Nephron (organoid): ENCODE data around the gene KRT32.

Source experiments
- H3K27ac Mint-ChIP-seq, 3 experiments: 2 replicates each; pipeline ENCODE4 v1.8.0; 2020; ENCODE audit warnings: mixed read lengths in 3 of 3, mild to moderate bottlenecking in 2 of 3, moderate library complexity in 1 of 3
- H3K27me3 Mint-ChIP-seq: 2 replicates; pipeline ENCODE4 v1.8.0; 2021; ENCODE audit warnings: low read depth, mild to moderate bottlenecking, moderate library complexity, mixed read lengths
- H3K36me3 Mint-ChIP-seq: 2 replicates; pipeline ENCODE4 v1.8.0; 2020; ENCODE audit warnings: low read depth, mixed read lengths
- H3K4me1 Mint-ChIP-seq: 2 replicates; pipeline ENCODE4 v1.8.0; 2020; ENCODE audit warnings: mixed read lengths
- H3K4me3 Mint-ChIP-seq, 3 experiments: 2 replicates each; pipeline ENCODE4 v1.8.0; 2020; ENCODE audit warnings: mild to moderate bottlenecking in 3 of 3, mixed read lengths in 3 of 3, moderate library complexity in 2 of 3
- H3K9me3 Mint-ChIP-seq: 2 replicates; pipeline ENCODE4 v1.8.0; 2020; ENCODE audit warnings: mixed read lengths
- TF ChIP-seq, protein P1 (sequence below), 3 experiments: fragments of 200-600 bp; sonication (generic); IDR thresholded peaks; one replicate each; pipeline ENCODE4 v1.5.0; 2021; ENCODE audit warnings: antibody characterized with exemption in 3 of 3; ENCODE audit not compliant: unreplicated experiment in 3 of 3

Gene KRT32

DNA sequence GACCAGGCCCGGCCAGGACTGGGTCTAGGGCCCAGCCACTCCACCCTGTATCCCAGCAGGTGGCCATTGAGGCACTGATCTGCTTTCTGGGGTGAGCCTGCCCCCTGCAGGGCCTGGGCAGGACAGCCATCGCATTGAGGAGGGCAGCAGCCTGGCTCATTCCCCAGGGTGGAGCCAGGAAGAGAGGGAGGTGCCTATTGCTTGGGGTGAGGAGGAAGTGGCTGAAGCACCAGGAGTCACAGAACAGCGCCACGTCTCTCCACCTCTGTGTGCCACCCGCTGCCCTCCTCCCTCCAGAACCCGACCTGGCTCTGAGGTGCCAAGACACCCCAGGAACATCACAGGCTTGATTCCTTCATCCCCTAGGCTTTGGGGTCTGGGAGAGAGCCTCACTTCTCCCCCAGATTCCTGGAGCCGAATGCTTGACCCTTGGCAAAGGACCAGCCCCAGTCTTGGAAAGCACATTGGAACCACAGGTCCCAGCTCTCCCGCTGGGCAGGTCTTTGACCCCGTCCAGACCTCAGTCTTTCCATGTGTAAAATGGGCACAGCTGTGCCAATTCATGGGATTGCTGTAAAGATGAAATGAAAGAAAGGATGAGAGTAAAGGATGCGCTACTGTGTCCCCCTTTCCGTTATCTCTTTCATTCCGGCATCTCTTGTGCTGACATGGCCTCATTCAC lies 29.8 kb upstream of the KRT32 start:
- no peak overlapping the region for H3K27ac Mint-ChIP-seq
- no peaks in the 10 kb centered on the region for H3K36me3 Mint-ChIP-seq
- H3K9me3 Mint-ChIP-seq: no peaks in the 10 kb centered on the region
- peaks cover 47% of the 10 kb centered on the region for H3K4me1 Mint-ChIP-seq
- peaks cover 18% of the 10 kb centered on the region for H3K27me3 Mint-ChIP-seq
- TF ChIP-seq, protein P1, sequence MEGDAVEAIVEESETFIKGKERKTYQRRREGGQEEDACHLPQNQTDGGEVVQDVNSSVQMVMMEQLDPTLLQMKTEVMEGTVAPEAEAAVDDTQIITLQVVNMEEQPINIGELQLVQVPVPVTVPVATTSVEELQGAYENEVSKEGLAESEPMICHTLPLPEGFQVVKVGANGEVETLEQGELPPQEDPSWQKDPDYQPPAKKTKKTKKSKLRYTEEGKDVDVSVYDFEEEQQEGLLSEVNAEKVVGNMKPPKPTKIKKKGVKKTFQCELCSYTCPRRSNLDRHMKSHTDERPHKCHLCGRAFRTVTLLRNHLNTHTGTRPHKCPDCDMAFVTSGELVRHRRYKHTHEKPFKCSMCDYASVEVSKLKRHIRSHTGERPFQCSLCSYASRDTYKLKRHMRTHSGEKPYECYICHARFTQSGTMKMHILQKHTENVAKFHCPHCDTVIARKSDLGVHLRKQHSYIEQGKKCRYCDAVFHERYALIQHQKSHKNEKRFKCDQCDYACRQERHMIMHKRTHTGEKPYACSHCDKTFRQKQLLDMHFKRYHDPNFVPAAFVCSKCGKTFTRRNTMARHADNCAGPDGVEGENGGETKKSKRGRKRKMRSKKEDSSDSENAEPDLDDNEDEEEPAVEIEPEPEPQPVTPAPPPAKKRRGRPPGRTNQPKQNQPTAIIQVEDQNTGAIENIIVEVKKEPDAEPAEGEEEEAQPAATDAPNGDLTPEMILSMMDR (IDR thresholded peaks at IDR 0.05; ENCODE audit: unreplicated experiment in 3 of 3): peak; percentile 37 to 48 (median 41)
- no peak overlapping the region for H3K4me3 Mint-ChIP-seq

DNA sequence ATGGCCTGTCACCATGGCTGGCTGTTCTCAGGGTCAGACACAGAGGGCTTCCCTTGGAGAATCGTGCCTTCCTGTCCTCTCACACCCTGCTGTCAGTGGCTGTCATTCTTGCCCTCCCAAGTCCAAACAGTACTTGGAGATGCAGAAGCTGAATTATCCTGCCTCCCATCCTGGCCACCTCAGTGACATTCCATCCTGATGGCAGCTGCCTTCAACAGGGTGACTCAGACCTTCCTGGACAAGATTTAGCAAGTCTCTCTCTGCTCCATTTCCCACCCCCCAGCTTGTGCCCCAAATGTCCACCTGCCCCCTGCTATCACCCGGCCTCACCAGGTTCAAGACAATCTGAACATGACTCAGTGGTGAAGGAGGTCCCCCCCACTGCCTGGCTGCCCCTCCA lies 27.3 kb upstream of the KRT32 start:
- H3K27ac Mint-ChIP-seq: no peak overlapping the region
- H3K27me3 Mint-ChIP-seq: peaks cover 19% of the 10 kb centered on the region
- H3K36me3 Mint-ChIP-seq: no peaks in the 10 kb centered on the region
- H3K4me1 Mint-ChIP-seq: peaks cover 36% of the 10 kb centered on the region
- no peaks in the 10 kb centered on the region for H3K9me3 Mint-ChIP-seq
- TF ChIP-seq, protein P1 (IDR thresholded peaks at IDR 0.05; ENCODE audit: unreplicated experiment in 3 of 3): no peak
- no peak overlapping the region for H3K4me3 Mint-ChIP-seq

DNA sequence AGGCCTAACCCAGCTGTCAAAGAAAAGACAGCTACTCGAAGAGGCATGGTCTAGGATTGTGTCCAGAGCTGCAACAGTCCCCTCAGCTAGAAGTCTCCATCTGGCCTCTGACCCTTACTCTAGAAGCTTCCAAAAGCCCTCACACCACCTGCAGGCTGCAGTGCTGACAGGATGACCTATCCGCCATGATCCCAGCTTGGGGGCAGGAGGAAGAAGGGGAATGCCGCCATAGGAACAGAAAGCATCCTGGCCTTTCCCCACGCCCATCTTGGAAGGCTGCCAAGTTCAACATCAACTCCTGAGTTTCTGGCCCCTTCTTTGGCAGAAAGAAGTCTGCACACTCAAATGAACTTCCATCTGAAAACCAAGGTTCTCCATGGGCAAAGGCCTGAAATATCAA lies 25.6 kb upstream of the KRT32 start:
- no peaks in the 10 kb centered on the region for H3K36me3 Mint-ChIP-seq
- peak overlapping the region; percentile 46 to 82 (median 50) for H3K27ac Mint-ChIP-seq
- no peaks in the 10 kb centered on the region for H3K9me3 Mint-ChIP-seq
- peaks cover 36% of the 10 kb centered on the region for H3K4me1 Mint-ChIP-seq
- peaks cover 16% of the 10 kb centered on the region for H3K27me3 Mint-ChIP-seq
- TF ChIP-seq, protein P1 (IDR thresholded peaks at IDR 0.05; ENCODE audit: unreplicated experiment in 3 of 3): no peak
- no peak overlapping the region for H3K4me3 Mint-ChIP-seq

DNA sequence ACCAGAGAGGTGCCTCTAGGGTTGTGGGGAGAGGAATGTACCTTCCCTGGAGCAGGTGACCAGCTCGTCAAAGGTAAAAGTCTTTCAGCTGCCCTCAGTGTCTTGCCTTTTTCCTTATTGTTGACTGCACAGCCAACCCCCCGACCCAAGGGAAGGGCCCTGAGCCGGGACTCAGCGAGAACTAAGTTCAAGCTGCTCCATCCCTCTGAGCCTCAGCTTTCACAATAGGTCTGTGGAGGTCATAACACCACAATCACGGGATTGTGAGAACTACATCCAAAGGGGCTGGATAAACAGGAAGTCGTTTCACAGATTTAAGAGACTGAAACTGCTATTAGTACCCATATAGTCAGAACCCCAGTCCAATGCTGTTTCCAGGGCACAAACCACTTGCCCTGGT lies 25.2 kb upstream of the KRT32 start:
- H3K4me1 Mint-ChIP-seq: peaks cover 36% of the 10 kb centered on the region
- peaks cover 16% of the 10 kb centered on the region for H3K27me3 Mint-ChIP-seq
- TF ChIP-seq, protein P1 (IDR thresholded peaks at IDR 0.05; ENCODE audit: unreplicated experiment in 3 of 3): no peak
- H3K9me3 Mint-ChIP-seq: no peaks in the 10 kb centered on the region
- no peaks in the 10 kb centered on the region for H3K36me3 Mint-ChIP-seq
- H3K27ac Mint-ChIP-seq: peak overlapping the region; percentile 21 to 78 (median 50)
- H3K4me3 Mint-ChIP-seq: no peak overlapping the region

DNA sequence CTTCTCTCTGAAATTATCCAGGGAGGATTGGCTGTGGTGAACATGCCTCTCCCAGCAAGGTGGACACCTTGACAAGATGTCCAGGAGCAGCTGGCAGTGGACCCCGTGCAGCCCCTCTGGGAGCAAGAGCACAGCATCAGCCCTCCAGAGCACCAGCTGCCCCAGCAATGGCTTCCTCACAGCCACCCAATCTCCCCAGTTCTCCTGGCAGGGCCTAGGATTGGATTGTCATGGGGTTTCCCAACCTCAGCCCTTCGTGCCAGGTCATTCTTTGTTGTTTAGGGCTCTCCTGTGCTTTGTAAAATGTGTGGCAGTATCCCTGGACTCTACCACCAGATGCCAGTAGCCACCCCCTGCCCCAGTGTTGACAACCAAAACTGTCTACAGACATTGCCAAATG lies 24.3 kb upstream of the KRT32 start:
- Mint-ChIP-seq H3K27ac (no peak overlapping the region), H3K9me3 (no peaks in the 10 kb centered on the region), H3K4me3 (no peak overlapping the region), H3K4me1 (peaks cover 35% of the 10 kb centered on the region), H3K27me3 (peaks cover 16% of the 10 kb centered on the region), H3K36me3 (no peaks in the 10 kb centered on the region)
- TF ChIP-seq, protein P1 (IDR thresholded peaks at IDR 0.05; ENCODE audit: unreplicated experiment in 3 of 3): no peak
